HEK293 (cell line): ENCODE data around the gene TPI1.

Experiments
- AEBP2 ChIP-seq: fragments of 450-650 bp; formaldehyde crosslinking; IDR thresholded peaks from 2 replicates; pipeline ENCODE4 v1.5.1; 2016; ENCODE audit warnings: missing biosample characterization, missing genetic modification characterization, borderline replicate concordance
- ELK4 ChIP-seq: IDR thresholded peaks from 2 replicates; pipeline ENCODE4 v1.6.1; 2011; ENCODE audit warnings: mild to moderate bottlenecking, low read depth, low read length, borderline replicate concordance
- INSM2 ChIP-seq: fragments of 450-650 bp; formaldehyde crosslinking; IDR thresholded peaks from 2 replicates; pipeline ENCODE4 v1.5.1; 2016; ENCODE audit warnings: missing biosample characterization, missing genetic modification characterization
- KLF17 ChIP-seq: fragments of 450-650 bp; formaldehyde crosslinking; IDR thresholded peaks from 2 replicates; pipeline ENCODE4 v1.5.1; 2016; ENCODE audit warnings: missing biosample characterization, missing genetic modification characterization
- MZF1 ChIP-seq: fragments of 450-650 bp; formaldehyde crosslinking; IDR thresholded peaks from 2 replicates; pipeline ENCODE4 v1.5.1; 2017; ENCODE audit warnings: missing biosample characterization, missing genetic modification characterization, borderline replicate concordance
- PBX3 ChIP-seq: sonication (generic); formaldehyde crosslinking; IDR thresholded peaks from 2 replicates; pipeline ENCODE4 v1.8.1; 2022; ENCODE audit warnings: mild to moderate bottlenecking, moderate library complexity, missing genetic modification reagents
- PRDM4 ChIP-seq: fragments of 450-650 bp; formaldehyde crosslinking; IDR thresholded peaks from 2 replicates; pipeline ENCODE4 v1.5.1; 2017; ENCODE audit warnings: missing biosample characterization, missing genetic modification characterization
- SALL2 ChIP-seq: fragments of 450-650 bp; formaldehyde crosslinking; IDR thresholded peaks from 2 replicates; pipeline ENCODE4 v1.5.0; 2017; ENCODE audit warnings: missing biosample characterization, mild to moderate bottlenecking, missing genetic modification characterization, borderline replicate concordance
- SP2 ChIP-seq: fragments of 450-650 bp; formaldehyde crosslinking; IDR thresholded peaks from 2 replicates; pipeline ENCODE4 v1.5.1; 2016; ENCODE audit warnings: missing biosample characterization, missing genetic modification characterization
- YY2 ChIP-seq: fragments of 450-650 bp; formaldehyde crosslinking; IDR thresholded peaks from 2 replicates; pipeline ENCODE4 v1.5.1; 2016; ENCODE audit warnings: missing biosample characterization, missing genetic modification characterization
- ZBTB10 ChIP-seq: fragments of 450-650 bp; formaldehyde crosslinking; IDR thresholded peaks from 2 replicates; pipeline ENCODE4 v1.5.1; 2016; ENCODE audit warnings: missing biosample characterization, missing genetic modification characterization
- ZBTB44 ChIP-seq: fragments of 450-650 bp; IDR thresholded peaks from 2 replicates; pipeline ENCODE4 v1.5.1; 2018; ENCODE audit warnings: missing biosample characterization, mild to moderate bottlenecking, missing genetic modification characterization
- ZBTB7A ChIP-seq: fragments of 450-650 bp; formaldehyde crosslinking; IDR thresholded peaks from 2 replicates; pipeline ENCODE4 v1.5.1; 2016; ENCODE audit warnings: low read depth, missing biosample characterization, missing genetic modification characterization
- ZNF146 ChIP-seq: fragments of 450-650 bp; formaldehyde crosslinking; IDR thresholded peaks from 2 replicates; pipeline ENCODE4 v1.5.1; 2016; ENCODE audit warnings: missing biosample characterization, missing genetic modification characterization
- ZNF175 ChIP-seq: fragments of 450-650 bp; formaldehyde crosslinking; IDR thresholded peaks from 2 replicates; pipeline ENCODE4 v1.5.1; 2016; ENCODE audit warnings: missing biosample characterization, missing genetic modification characterization
- ZNF2 ChIP-seq: fragments of 450-650 bp; formaldehyde crosslinking; IDR thresholded peaks from 2 replicates; pipeline ENCODE4 v1.5.1; 2016; ENCODE audit warnings: missing biosample characterization, missing genetic modification characterization
- ZNF311 ChIP-seq: fragments of 450-650 bp; formaldehyde crosslinking; IDR thresholded peaks from 2 replicates; pipeline ENCODE4 v1.5.1; 2017; ENCODE audit warnings: missing biosample characterization, missing genetic modification characterization, borderline replicate concordance
- ZNF501 ChIP-seq: fragments of 450-650 bp; formaldehyde crosslinking; IDR thresholded peaks from 2 replicates; pipeline ENCODE4 v1.5.1; 2016; ENCODE audit warnings: missing biosample characterization, missing genetic modification characterization
- ZNF580 ChIP-seq: fragments of 450-650 bp; formaldehyde crosslinking; IDR thresholded peaks from 2 replicates; pipeline ENCODE4 v1.5.1; 2016; ENCODE audit warnings: missing biosample characterization, missing genetic modification characterization
- ZNF629 ChIP-seq: fragments of 450-650 bp; formaldehyde crosslinking; IDR thresholded peaks from 2 replicates; pipeline ENCODE4 v1.5.1; 2017; ENCODE audit warnings: missing biosample characterization, missing genetic modification characterization
- ZNF791 ChIP-seq: fragments of 450-650 bp; formaldehyde crosslinking; IDR thresholded peaks from 2 replicates; pipeline ENCODE4 v1.5.1; 2016; ENCODE audit warnings: missing biosample characterization, missing genetic modification characterization

The TPI1 gene

GRCh38 chr12:6851153-6851920 lies 16.0 kb upstream of the TPI1 start, which contains the start of gene CDCA3 (continued):
- TF ChIP-seq PBX3 (peak; percentile 94), SP2 (peak; percentile 93), ZNF791 (no peak), ZBTB44 (tag by site-specific recombination) (peak; percentile 83), ZNF580 (tag by site-specific recombination) (peak; percentile 50; the same call in 1 of the 2 replicates), ZNF2 (peak; percentile 46; the same call in 1 of the 2 replicates), ZNF146 (no peak), MZF1 (no peak), ZBTB10 (tag by site-specific recombination) (peak; percentile 69; the same call in 1 of the 2 replicates), INSM2 (peak; percentile 48; the same call in 1 of the 2 replicates), ZNF175 (tag by site-specific recombination) (no peak), ELK4 (no peak), AEBP2 (tag by site-specific recombination) (no peak), ZBTB7A (tag by site-specific recombination) (peak; percentile 82), ZNF629 (tag by site-specific recombination) (peak; percentile 61; the same call in 1 of the 2 replicates), ZNF501 (tag by site-specific recombination) (peak; percentile 32; the same call in 1 of the 2 replicates), PRDM4 (tag by site-specific recombination) (no peak), YY2 (no peak), KLF17 (tag by site-specific recombination) (0 out of 2 replicates have a peak, but pooled peaks have one; percentile 31), SALL2 (tag by site-specific recombination) (no peak), ZNF311 (tag by site-specific recombination) (no peak)
